Measurements from ENCODE around the gene TRUB2.

TRUB2 gene

DNA sequence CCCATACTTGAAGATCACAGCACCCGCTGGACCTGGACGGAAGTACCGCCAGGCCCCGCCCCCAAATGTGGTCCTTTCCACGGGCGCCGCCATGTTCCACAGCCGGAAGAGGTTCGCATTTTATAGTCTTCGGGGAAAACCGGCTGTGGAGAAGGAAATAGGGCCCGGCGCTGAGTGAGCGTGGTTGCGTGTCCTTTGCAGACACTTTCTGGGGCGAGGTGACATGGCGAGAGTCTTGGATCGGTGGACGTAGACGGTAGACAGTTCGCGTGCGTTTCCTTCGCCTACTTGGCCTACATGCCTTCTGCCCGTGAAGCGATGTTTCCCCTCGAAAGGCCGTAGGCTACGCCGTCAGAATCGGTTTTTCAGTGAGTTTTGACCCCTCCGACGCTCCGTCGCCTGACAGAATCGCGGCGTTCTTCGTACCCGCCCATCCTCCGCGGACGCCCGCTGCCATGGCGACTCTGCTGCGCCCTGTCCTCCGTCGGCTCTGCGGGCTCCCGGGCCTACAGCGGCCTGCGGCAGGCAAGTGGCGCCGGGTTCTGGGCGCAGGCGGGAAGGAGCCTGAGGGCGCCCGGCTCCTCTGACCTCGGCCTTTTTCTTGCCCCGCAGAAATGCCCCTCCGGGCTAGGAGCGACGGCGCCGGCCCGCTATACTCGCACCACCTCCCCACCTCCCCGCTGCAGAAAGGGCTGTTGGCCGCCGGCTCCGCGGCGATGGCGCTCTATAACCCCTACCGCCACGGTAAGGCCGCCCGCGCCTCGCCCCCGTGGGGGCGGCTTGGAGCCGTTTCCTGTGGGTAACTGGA lies at the start of gene TRUB2, which contains the start of gene COQ4:
TRUB2 (minus strand) TSS at position 44 of the 808 bp plus-strand sequence; CDS start at position 5, 39 bp downstream.
COQ4 (plus strand) TSS at position 436 of the 808 bp plus-strand sequence; CDS start at position 456, 20 bp downstream.
- DNase-seq (ENCODE audit: extremely low read depth in 1 of 2, low read depth in 1 of 2), result peak; percentile 86

GRCh38 chr9:128371630-128372117 lies 49.4 kb upstream of the TRUB2 start:
- DNase-seq (ENCODE audit: extremely low read depth in 1 of 2, low read depth in 1 of 2), result no peak

- peak; percentile 93 to 96 for DNase-seq (ENCODE audit: extremely low read depth in 1 of 2, low read depth in 1 of 2)
Observed at GRCh38 chr9:128370752-128371629, 48.7 kb upstream of the TRUB2 start, which contains the start of gene URM1. Gene URM1, plus strand, starts transcription at chr9:128371374. Its CDS starts 7 bp downstream, at chr9:128371381.

- DNase-seq (ENCODE audit: extremely low read depth in 1 of 2, low read depth in 1 of 2), result no peak
Observed at GRCh38 chr9:128370367-128370751, 48.1 kb upstream of the TRUB2 start.

DNA sequence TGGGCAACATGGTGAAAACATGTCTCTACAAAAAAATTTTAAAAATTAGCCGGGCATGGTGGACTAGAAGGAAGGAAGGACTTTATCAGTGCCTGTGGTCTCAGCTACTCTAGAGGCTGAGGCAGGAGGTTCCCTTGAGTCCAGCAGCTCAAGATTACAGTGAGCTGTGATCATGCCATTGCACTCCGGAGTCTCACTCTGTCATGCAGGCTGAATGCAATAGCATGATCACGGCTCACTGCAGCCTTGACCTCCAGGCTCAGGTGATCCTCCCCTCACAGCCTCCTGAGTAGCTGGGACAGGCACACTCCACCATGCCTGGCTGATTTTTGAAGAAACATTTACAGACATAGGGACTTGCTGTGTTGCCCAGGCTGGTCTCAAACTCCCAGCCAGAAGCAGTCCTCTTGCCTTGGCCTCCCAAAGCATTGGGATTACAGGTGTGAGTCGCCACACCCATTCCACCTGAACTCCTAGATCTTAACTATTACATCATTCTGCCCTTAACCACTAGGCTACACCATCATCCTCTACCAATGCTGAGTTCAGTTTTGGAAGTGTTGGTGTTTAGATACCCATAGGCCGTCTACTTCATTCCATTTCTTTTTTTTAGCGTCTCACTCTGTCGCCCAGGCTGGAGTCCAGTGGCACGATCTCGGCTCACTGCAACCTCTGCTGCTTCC lies 46.9 kb upstream of the TRUB2 start:
- DNase-seq (ENCODE audit: extremely low read depth in 1 of 2, low read depth in 1 of 2), result no peak

GRCh38 chr9:128365525-128365924 lies 43.3 kb upstream of the TRUB2 start:
- DNase-seq (ENCODE audit: extremely low read depth in 1 of 2, low read depth in 1 of 2), result no peak

- DNase-seq (ENCODE audit: extremely low read depth in 1 of 2, low read depth in 1 of 2), result no peak
Observed at GRCh38 chr9:128362774-128363173, 40.5 kb upstream of the TRUB2 start.

GRCh38 chr9:128361986-128362646 lies 39.9 kb upstream of the TRUB2 start:
- DNase-seq (ENCODE audit: extremely low read depth in 1 of 2, low read depth in 1 of 2), result peak; percentile 20 to 52

- no peak for DNase-seq (ENCODE audit: extremely low read depth in 1 of 2, low read depth in 1 of 2)
Observed at GRCh38 chr9:128361296-128361985, 39.2 kb upstream of the TRUB2 start.

DNA sequence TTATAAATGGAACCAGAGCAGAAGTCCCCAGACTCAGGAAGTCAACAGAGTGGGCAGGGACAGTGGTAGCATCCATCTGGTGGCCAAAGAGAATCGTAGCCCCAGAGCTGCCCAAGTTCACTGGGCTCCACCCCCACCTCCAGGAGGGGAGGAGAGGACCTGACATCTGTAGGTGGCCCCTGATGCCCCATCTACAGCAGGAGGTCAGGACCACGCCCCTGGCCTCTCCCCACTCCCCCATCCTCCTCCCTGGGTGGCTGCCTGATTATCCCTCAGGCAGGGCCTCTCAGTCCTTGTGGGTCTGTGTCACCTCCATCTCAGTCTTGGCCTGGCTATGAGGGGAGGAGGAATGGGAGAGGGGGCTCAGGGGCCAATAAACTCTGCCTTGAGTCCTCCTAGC lies 38.6 kb upstream of the TRUB2 start:
- no peak for DNase-seq (ENCODE audit: extremely low read depth in 1 of 2, low read depth in 1 of 2)

GRCh38 chr9:128358861-128359260 lies 36.6 kb upstream of the TRUB2 start:
- DNase-seq (ENCODE audit: extremely low read depth in 1 of 2, low read depth in 1 of 2), result no peak

- DNase-seq (ENCODE audit: extremely low read depth in 1 of 2, low read depth in 1 of 2), result no peak
Observed at GRCh38 chr9:128358090-128358489, 35.8 kb upstream of the TRUB2 start.

GRCh38 chr9:128355451-128355850 lies 33.2 kb upstream of the TRUB2 start:
- DNase-seq (ENCODE audit: extremely low read depth in 1 of 2, low read depth in 1 of 2), result no peak

DNA sequence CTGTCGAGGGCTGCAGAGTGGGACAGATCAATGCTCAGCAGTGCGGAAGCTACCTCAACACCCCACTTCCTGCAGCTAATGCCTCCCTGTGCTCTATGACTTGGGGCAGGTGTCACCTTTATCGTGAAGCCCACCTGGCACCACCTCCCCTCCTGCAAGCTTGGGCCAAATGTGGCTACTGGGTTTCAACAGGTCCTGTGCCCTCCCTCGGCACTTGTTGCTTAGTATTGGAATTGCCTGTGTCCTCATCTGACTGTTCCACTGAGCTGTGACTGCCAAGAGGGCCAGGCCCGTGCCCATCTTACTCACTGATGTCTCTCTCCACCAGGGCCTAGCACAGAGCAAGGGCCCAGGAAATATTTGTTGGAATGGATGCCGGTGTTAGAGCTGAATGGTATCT lies 27.5 kb upstream of the TRUB2 start:
- DNase-seq (ENCODE audit: extremely low read depth in 1 of 2, low read depth in 1 of 2), result no peak

DNA sequence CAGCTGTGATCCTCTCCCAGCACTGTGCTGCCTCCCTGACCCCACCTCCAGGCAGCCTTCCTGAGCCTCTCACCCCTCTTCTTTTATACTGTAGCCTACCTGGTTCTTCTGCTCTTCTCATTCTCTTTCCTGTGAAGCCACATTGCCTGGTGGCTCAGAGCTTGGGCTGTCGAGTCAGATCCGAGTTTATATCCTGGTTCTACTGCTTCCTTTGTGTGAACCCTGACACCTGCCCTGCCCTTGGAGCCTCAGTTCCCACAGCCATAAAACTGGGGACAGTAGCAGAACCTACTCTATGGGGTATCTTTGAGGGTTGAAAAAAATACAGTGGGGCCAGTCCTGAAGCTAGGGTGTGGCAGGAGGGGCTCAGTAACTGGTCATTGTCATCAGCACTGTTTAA lies 26.9 kb upstream of the TRUB2 start:
- DNase-seq (ENCODE audit: extremely low read depth in 1 of 2, low read depth in 1 of 2), result no peak

- DNase-seq (ENCODE audit: extremely low read depth in 1 of 2, low read depth in 1 of 2), result no peak
Observed at GRCh38 chr9:128344931-128345605, 22.8 kb upstream of the TRUB2 start.

DNA sequence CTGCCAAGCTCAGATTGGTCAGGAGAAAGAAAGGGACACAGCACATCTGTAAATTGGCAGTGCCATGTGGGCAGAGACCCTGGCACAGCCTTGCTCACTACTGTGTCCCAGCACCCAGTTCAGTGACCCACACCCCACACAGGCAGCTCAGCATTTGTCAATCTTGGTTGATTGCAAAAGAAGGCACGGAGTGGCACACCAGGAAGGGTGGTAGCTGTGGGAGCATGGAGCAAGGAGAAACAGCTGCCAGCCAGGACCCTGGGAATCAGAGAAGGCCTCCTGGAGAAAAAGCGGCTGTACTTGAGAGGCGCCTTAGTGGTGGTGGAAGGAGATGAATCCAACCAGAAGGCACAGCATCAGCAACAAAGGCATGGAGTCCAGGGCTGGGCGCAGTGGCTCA lies 21.6 kb upstream of the TRUB2 start:
- DNase-seq (ENCODE audit: extremely low read depth in 1 of 2, low read depth in 1 of 2), result no peak

DNA sequence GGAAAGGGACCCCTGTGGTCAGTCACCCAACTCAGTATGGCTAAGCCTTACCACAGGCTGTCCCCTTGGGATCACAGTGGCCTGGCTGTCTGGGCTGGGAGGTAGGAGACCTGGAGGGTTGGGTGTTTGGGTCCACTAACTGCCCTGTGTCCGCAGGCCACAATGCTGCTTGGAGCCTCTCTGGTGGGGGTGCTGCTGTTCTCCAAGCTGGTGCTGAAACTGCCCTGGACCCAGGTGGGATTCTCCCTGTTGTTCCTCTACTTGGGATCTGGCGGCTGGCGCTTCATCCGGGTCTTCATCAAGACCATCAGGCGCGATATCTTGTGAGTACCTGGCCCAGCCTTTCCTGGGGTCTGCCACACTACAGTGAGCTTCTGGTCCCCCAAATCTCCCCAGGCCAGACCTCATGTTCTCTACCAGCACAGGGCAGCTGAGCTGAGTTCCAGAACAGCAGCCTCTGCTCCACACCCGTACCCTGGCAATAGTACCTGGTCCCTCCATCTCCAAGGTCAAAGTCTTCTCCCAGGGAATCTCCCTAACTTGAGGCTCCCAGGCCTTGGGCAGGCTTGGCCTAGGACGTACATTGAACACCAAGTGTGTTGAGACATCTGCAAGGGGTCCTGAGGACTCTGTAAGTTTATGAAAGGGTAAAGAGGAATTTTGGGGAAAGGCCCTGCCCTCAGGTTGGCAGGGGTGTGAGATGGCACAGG lies 20.9 kb upstream of the TRUB2 start:
- DNase-seq (ENCODE audit: extremely low read depth in 1 of 2, low read depth in 1 of 2), result no peak

DNA sequence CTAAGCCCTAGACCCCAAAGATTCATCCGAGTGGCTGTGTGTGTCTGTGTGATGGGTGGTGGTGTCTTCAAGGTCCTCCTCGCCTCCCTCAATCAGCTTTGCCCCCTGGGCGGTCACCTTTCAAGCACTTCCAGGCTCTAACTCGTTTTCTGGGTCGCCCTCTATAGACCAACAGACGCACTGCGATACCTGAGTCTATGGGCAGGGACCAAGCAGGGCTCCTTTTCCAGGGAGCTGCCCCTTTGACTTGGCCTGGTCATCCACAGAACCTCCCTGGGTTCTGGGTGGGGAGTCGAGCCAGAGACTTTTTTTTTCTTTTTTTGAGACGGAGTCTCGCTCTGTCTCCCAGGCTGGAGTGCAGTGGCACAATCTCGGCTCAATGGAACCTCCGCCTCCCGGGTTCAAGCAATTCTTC lies 19.2 kb upstream of the TRUB2 start:
- DNase-seq (ENCODE audit: extremely low read depth in 1 of 2, low read depth in 1 of 2), result peak; percentile 33 to 53

Measured in stimulated activated CD8-positive, alpha-beta memory T cell treated with anti-CD3 and anti-CD28 coated beads, Interleukin-7, amount 100 ng/mL, for 48 hours (primary cell).